OCI-LY1 (cell line): ENCODE measurements around the gene C2orf66.

Experiments
- EZH2 ChIP-seq: fragments of 200-600 bp; sonication (generic), shearing (Covaris generic); IDR thresholded peaks from 2 replicates; pipeline ENCODE4 v1.8.0; 2017; ENCODE audit warnings: borderline replicate concordance, mixed run types, mild to moderate bottlenecking, antibody characterized with exemption, low read length, moderate library complexity, mixed read lengths
- TF ChIP-seq, protein P1 (sequence below): fragments of 200-600 bp; sonication (generic), shearing (Covaris generic); IDR thresholded peaks from 2 replicates; pipeline ENCODE4 v1.5.1; 2017; ENCODE audit warnings: mild to moderate bottlenecking, antibody characterized with exemption, low read length, moderate library complexity, mixed read lengths

- no peak for TF ChIP-seq EZH2
- TF ChIP-seq, protein P1, sequence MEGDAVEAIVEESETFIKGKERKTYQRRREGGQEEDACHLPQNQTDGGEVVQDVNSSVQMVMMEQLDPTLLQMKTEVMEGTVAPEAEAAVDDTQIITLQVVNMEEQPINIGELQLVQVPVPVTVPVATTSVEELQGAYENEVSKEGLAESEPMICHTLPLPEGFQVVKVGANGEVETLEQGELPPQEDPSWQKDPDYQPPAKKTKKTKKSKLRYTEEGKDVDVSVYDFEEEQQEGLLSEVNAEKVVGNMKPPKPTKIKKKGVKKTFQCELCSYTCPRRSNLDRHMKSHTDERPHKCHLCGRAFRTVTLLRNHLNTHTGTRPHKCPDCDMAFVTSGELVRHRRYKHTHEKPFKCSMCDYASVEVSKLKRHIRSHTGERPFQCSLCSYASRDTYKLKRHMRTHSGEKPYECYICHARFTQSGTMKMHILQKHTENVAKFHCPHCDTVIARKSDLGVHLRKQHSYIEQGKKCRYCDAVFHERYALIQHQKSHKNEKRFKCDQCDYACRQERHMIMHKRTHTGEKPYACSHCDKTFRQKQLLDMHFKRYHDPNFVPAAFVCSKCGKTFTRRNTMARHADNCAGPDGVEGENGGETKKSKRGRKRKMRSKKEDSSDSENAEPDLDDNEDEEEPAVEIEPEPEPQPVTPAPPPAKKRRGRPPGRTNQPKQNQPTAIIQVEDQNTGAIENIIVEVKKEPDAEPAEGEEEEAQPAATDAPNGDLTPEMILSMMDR = no peak
Measured at GRCh38 chr2:196792865-196793264, 16.3 kb downstream of the C2orf66 start.
